Mesenchymal stem cell (in vitro differentiated cells and primary cell): ENCODE results near the gene FADS3. TPM values are rescaled to one million over a fixed set of nuclear protein-coding genes. Genes with fewer than 3 reads are reported as not detected.

Source experiments
- DNase-seq: peaks from one replicate; pipeline ENCODE4 v3.0.0-alpha.2; 2013
- H2AFZ ChIP-seq: one replicate; pipeline ENCODE4 v1.6.1; 2013; ENCODE audit warnings: low read depth, mild to moderate bottlenecking, control low read depth, inconsistent platforms, low read length, moderate library complexity
- H2AK5ac ChIP-seq: 2 replicates; pipeline ENCODE4 v1.6.1; 2013; ENCODE audit warnings: low read length, moderate library complexity, mild to moderate bottlenecking, inconsistent platforms; ENCODE audit not compliant: severe bottlenecking
- H2BK120ac ChIP-seq: one replicate; pipeline ENCODE4 v1.6.1; 2013; ENCODE audit warnings: low read depth, mild to moderate bottlenecking, inconsistent platforms, low read length, moderate library complexity
- H2BK12ac ChIP-seq, 2 experiments: one replicate each; pipeline ENCODE4 v1.6.1; 2013; ENCODE audit warnings: inconsistent platforms in 2 of 2, low read length in 2 of 2, mild to moderate bottlenecking in 2 of 2, moderate library complexity in 2 of 2, control low read depth in 1 of 2
- H2BK15ac ChIP-seq: one replicate; pipeline ENCODE4 v1.6.1; 2013; ENCODE audit warnings: mild to moderate bottlenecking, low read depth, inconsistent platforms; ENCODE audit not compliant: poor library complexity, severe bottlenecking
- H2BK5ac ChIP-seq: 2 replicates; pipeline ENCODE4 v1.6.1; 2013; ENCODE audit warnings: low read depth, mild to moderate bottlenecking, low read length, control low read depth, inconsistent platforms; ENCODE audit not compliant: poor library complexity, severe bottlenecking
- H3K14ac ChIP-seq, 2 experiments: one replicate each; pipeline ENCODE4 v1.6.1; 2013; ENCODE audit warnings: inconsistent platforms in 2 of 2, low read length in 2 of 2, control low read depth in 1 of 2, mild to moderate bottlenecking in 1 of 2, moderate library complexity in 1 of 2
- H3K18ac ChIP-seq, 2 experiments: one replicate each; pipeline ENCODE4 v1.6.1; 2013; ENCODE audit warnings: inconsistent platforms in 2 of 2, low read length in 2 of 2, control low read depth in 1 of 2, low read depth in 1 of 2, mild to moderate bottlenecking in 1 of 2
- H3K23ac ChIP-seq, 2 experiments: one replicate each; pipeline ENCODE4 v1.6.1; 2013; ENCODE audit warnings: inconsistent platforms in 2 of 2, low read length in 2 of 2, mild to moderate bottlenecking in 2 of 2, moderate library complexity in 2 of 2, control low read depth in 1 of 2
- H3K27ac ChIP-seq: 2 replicates; pipeline ENCODE4 v1.5.1; 2013; ENCODE audit warnings: mild to moderate bottlenecking, moderate library complexity, low read length, control low read depth, inconsistent platforms; ENCODE audit not compliant: poor library complexity, severe bottlenecking
- H3K27me3 ChIP-seq, 2 experiments: 2 replicates each; pipeline versions ENCODE4 v1.6.1 to v1.7.0; 2013; ENCODE audit warnings: low read length in 2 of 2, mild to moderate bottlenecking in 2 of 2, moderate library complexity in 2 of 2, control low read depth in 1 of 2, inconsistent platforms in 1 of 2; ENCODE audit not compliant: control insufficient read depth in 1 of 2, insufficient read depth in 1 of 2
- H3K36me3 ChIP-seq, 2 experiments: 2 replicates each; pipeline versions ENCODE4 v1.6.1 to v1.7.0; 2013; ENCODE audit warnings: low read length in 2 of 2, control low read depth in 1 of 2, inconsistent platforms in 1 of 2, low read depth in 1 of 2, mild to moderate bottlenecking in 1 of 2; ENCODE audit not compliant: insufficient read depth in 2 of 2, control insufficient read depth in 1 of 2
- H3K4ac ChIP-seq, 2 experiments: one replicate each; pipeline ENCODE4 v1.6.1; 2013; ENCODE audit warnings: inconsistent platforms in 2 of 2, low read length in 2 of 2, mild to moderate bottlenecking in 2 of 2, moderate library complexity in 2 of 2, control low read depth in 1 of 2, low read depth in 1 of 2
- H3K4me1 ChIP-seq: 2 replicates; pipeline ENCODE4 v1.6.1; 2013; ENCODE audit warnings: low read depth, low read length, control low read depth; ENCODE audit not compliant: control insufficient read depth, insufficient read depth
- H3K4me2 ChIP-seq: 2 replicates; pipeline ENCODE4 v1.6.1; 2013; ENCODE audit warnings: low read length, mild to moderate bottlenecking, inconsistent platforms; ENCODE audit not compliant: poor library complexity, severe bottlenecking
- H3K4me3 ChIP-seq, 2 experiments: 2 replicates each; pipeline versions ENCODE4 v1.5.1 to v1.7.0; 2013; ENCODE audit warnings: low read length in 2 of 2, mild to moderate bottlenecking in 2 of 2, control low read depth in 1 of 2, low read depth in 1 of 2; ENCODE audit not compliant: insufficient read depth in 1 of 2
- H3K79me1 ChIP-seq: replicated peaks from 2 replicates; pipeline ENCODE4 v1.6.1; 2013; ENCODE audit warnings: mild to moderate bottlenecking, control low read depth, low read length, inconsistent platforms; ENCODE audit not compliant: poor library complexity, severe bottlenecking
- H3K9ac ChIP-seq: 2 replicates; pipeline ENCODE4 v1.7.0; 2013; ENCODE audit warnings: mild to moderate bottlenecking, low read length, moderate library complexity
- H3K9me3 ChIP-seq: 2 replicates; pipeline ENCODE4 v1.7.0; 2013; ENCODE audit warnings: mild to moderate bottlenecking, low read length; ENCODE audit not compliant: control insufficient read depth
- H4K8ac ChIP-seq: one replicate; pipeline ENCODE4 v1.6.1; 2013; ENCODE audit warnings: inconsistent platforms, mild to moderate bottlenecking, low read length, moderate library complexity
- H4K91ac ChIP-seq: one replicate; pipeline ENCODE4 v1.6.1; 2013; ENCODE audit warnings: mild to moderate bottlenecking, low read length, inconsistent platforms
- WGBS: methylation state at CpG from one replicate; pipeline ENCODE4 v1.1.7; 2013; ENCODE audit warnings: mixed read lengths; 5-methylcytosine and 5-hydroxymethylcytosine counted together
- small RNA-seq: library from polyadenylated mRNA; stranded (forward); fragments of <200 nt; extraction: miRNeasy Mini kit (QIAGEN cat#:217004); gene quantifications from one replicate; pipeline ENCODE3, GENCODE V24; 2013; ENCODE audit warnings: low read depth

FADS3 gene

DNA sequence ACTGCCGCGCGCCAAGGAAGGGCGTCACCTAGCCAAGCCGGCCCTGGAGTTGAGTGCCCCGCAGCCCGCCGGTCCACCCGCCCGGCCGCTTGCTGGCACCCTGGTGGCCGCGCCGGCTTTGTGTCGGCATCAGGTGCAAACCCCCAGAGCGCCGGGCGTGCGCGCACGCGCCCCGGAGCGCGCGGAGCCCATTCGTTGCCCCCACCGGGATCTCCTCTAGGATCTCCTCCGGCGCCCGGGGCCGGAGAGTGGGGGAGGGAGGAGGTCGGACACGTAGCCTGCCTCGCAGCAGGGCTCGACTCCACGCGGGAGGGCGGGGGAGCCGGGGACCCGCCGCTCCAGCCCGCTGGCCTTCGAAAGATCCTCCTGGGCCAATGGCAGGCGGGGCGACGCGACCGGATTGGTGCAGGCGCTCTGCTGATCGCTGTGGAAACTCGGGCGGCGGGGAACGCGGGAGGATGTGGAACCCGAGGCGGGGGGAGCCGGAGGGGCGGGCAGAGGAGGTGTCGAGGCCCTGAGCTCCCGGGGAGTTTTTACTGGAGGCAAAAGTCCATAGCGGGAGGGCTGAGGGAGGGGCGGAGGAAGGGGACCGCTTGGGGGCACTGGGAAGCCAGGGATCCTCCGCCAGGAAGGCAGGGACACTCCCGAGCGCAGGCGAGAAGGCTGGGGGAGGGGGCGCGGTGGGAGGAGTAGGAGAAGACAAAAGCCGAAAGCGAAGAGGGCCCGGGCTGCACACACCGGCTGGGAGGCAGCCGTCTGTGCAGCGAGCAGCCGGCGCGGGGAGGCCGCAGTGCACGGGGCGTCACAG lies 63.6 kb downstream of the FADS3 start, which contains the start of gene FADS2:
TSS of gene FADS2 (plus strand) at position 730 of the 808 bp plus-strand sequence. CDS start 91 bp downstream, outside the sequence.
- Histone ChIP-seq H3K4me2 (peak within 1 kb of the TSS; percentile 94), H2AK5ac (peak within 1 kb of the TSS; percentile 27), H3K27me3 (no peaks in the 10 kb centered on the region), H3K18ac (peak within 1 kb of the TSS; percentile 97 to 100), H3K27ac (peak within 1 kb of the TSS; percentile 80), H2BK5ac (peak within 1 kb of the TSS; percentile 1), H4K91ac (peak within 1 kb of the TSS; percentile 99), H3K9me3 (no peaks in the 10 kb centered on the region), H3K36me3 (peaks cover 6 to 12% of the 10 kb centered on the region in 2 experiments), H3K14ac (peak within 1 kb of the TSS; percentile 5 to 100), H2BK12ac (peak within 1 kb of the TSS; percentile 82 to 99), H3K4ac (peak within 1 kb of the TSS; percentile 96 to 100), H2AFZ (peak within 1 kb of the TSS; percentile 69), H2BK120ac (peak within 1 kb of the TSS; percentile 50), H3K79me1 (peaks cover 4% of the 10 kb centered on the region), H3K4me1 (peaks cover 28% of the 10 kb centered on the region), H3K4me3 (peak within 1 kb of the TSS; percentile 82 to 87), H3K23ac (peak within 1 kb of the TSS; percentile 37 to 100), H2BK15ac (peak within 1 kb of the TSS; percentile 92), H4K8ac (peak within 1 kb of the TSS; percentile 79), H3K9ac (peak within 1 kb of the TSS; percentile 87)
- DNase-seq = peak; percentile 99
- WGBS = under 1% methylated on average over 79 of the region's 83 CpGs

DNA sequence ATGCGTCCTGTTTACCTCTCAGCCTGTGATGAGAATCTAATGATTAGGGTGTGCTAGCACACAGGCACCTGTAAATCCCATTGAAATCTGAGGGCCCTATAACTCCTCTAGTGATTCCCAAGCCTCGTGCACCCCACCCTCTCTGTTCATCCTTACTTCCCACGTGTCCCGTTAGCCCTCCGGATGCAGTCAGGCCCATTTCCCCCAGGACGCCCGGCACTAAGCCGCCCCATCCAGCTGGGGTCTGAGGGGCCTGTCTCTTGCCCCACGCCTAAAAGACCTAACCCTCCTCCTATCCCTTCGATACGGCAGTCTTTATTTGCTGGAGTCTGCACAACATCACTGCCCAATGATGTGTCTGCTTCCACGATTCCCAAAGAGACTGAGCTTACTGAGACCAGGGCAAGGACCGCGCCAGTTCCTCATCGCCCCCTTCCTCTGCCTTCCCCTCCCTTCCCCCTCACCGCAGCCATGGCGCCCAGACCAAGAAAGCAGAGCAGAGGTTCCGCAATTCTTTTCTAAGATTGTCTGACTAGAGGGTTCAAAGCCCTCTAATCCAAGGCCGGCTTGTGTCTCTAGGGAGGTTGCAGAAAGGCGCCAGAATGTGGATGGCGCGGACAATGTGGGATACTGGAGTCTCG lies 64.3 kb downstream of the FADS3 start:
- DNase-seq = no peak
- peak overlapping the region; percentile 86 for H4K91ac ChIP-seq
- peak overlapping the region in 1 of 2 experiments; percentile 97 for H3K14ac ChIP-seq

More for the DNA sequence above, 64.3 kb downstream of the FADS3 start:
- no peak overlapping the region for H2BK5ac ChIP-seq
- no peaks in the 10 kb centered on the region for H3K27me3 ChIP-seq
- H3K4me2 ChIP-seq = peak overlapping the region; percentile 94
- peak overlapping the region; percentile 79 for H4K8ac ChIP-seq
- H2BK15ac ChIP-seq = peak overlapping the region; percentile 87
- H3K9ac ChIP-seq = peak overlapping the region; percentile 87
- H3K4ac ChIP-seq = peak overlapping the region; percentile 96 to 100
- peak overlapping the region; percentile 58 for H3K27ac ChIP-seq
- WGBS = 5% methylated on average over 23 of the region's 23 CpGs
- H3K18ac ChIP-seq = peak overlapping the region; percentile 91 to 97
- H3K36me3 ChIP-seq = peaks cover 3 to 4% of the 10 kb centered on the region in 2 experiments
- H3K9me3 ChIP-seq = no peaks in the 10 kb centered on the region
- peak overlapping the region; percentile 27 for H2AK5ac ChIP-seq
- H2BK12ac ChIP-seq = peak overlapping the region; percentile 79 to 82
- peak overlapping the region in 1 of 2 experiments; percentile 97 for H3K23ac ChIP-seq
- peak overlapping the region; percentile 82 to 87 for H3K4me3 ChIP-seq
- H2AFZ ChIP-seq = no peak overlapping the region
- H2BK120ac ChIP-seq = peak overlapping the region; percentile 44
- H3K4me1 ChIP-seq = peaks cover 25% of the 10 kb centered on the region
- peaks cover 4% of the 10 kb centered on the region for H3K79me1 ChIP-seq

Small RNA genes lying within 50 kb of the gene (small RNA-seq; reads per million reads assigned to genes)
- not detected for gene MIR6746
- gene RNU6-1243P = not detected
